ENCODE data around the gene DGKD. TPM values are rescaled to one million over a fixed set of nuclear protein-coding genes. Genes with fewer than 3 reads are reported as not detected.

Gene DGKD
- total RNA-seq, 1 donor from 2014 or later = 86.7 TPM

DNA sequence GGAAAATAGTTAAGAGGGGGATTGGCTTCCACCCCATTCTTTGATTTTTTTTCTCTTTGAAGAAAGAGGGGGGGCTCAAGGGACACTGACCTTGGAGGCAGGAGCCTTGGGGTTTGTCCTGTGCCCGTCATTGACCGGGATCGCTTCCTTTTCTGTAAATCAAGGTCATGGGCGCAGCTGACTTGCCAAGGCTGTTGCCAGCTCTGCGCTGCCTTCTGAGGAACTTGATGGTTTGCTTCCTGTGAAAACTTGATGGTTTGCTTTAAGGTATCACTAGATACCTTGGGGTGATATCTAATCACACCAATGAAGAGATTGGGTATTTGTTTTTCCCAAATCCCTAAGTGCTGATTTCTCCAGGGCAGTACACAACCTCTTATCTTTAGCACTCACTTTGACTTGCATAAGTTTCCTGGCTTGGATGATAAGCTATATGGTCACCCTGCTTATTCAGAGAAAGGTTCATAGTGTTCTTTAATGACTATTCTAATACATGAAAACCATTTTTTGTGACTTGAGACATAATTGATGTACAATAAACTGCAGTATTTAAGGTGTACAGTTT, 56.0 kb downstream of the DGKD start:
- DNase-seq = no peak
- Histone ChIP-seq H3K27ac (no peak overlapping the region), H3K9me3 (no peaks in the 10 kb centered on the region), H3K4me3 (no peak overlapping the region), H3K4me1 (peaks cover 33% of the 10 kb centered on the region), H3K36me3 (no peaks in the 10 kb centered on the region), H3K27me3 (no peaks in the 10 kb centered on the region)
- ATAC-seq = no peak
- TF ChIP-seq, protein P1, sequence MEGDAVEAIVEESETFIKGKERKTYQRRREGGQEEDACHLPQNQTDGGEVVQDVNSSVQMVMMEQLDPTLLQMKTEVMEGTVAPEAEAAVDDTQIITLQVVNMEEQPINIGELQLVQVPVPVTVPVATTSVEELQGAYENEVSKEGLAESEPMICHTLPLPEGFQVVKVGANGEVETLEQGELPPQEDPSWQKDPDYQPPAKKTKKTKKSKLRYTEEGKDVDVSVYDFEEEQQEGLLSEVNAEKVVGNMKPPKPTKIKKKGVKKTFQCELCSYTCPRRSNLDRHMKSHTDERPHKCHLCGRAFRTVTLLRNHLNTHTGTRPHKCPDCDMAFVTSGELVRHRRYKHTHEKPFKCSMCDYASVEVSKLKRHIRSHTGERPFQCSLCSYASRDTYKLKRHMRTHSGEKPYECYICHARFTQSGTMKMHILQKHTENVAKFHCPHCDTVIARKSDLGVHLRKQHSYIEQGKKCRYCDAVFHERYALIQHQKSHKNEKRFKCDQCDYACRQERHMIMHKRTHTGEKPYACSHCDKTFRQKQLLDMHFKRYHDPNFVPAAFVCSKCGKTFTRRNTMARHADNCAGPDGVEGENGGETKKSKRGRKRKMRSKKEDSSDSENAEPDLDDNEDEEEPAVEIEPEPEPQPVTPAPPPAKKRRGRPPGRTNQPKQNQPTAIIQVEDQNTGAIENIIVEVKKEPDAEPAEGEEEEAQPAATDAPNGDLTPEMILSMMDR (IDR thresholded peaks at IDR 0.05) = no peak
- intact Hi-C loops (cut with DNase I) = no loop called here

GRCh38 chr2:233411162-233411561, 56.9 kb downstream of the DGKD start:
- intact Hi-C loops (cut with DNase I) = no loop called here
- Histone ChIP-seq H3K27ac (no peak overlapping the region), H3K4me3 (no peak overlapping the region), H3K4me1 (peaks cover 33% of the 10 kb centered on the region), H3K36me3 (no peaks in the 10 kb centered on the region), H3K9me3 (no peaks in the 10 kb centered on the region), H3K27me3 (no peaks in the 10 kb centered on the region)
- TF ChIP-seq, protein P1 (IDR thresholded peaks at IDR 0.05) = no peak
- DNase-seq = no peak
- no peak for ATAC-seq

DNA sequence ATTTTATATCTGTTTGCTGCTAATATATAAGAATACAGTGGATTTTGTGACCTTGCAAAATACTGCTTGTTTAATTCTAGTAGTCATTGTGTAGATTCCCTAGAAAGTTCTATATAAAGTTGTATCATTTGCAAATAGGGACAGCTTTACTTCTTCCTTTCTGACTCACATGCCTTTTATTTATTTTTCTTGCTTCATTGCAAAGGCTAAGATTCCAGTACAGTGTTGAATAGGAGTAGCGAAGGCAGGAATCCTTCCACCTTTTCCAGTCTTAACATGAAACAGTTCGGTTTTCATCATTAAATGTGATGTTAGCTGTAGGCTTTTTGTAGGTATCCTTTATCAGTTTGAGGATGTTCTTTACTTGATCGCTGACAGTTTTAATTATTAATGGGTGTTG, 58.1 kb downstream of the DGKD start:
- Histone ChIP-seq H3K27me3 (no peaks in the 10 kb centered on the region), H3K9me3 (no peaks in the 10 kb centered on the region), H3K36me3 (no peaks in the 10 kb centered on the region), H3K4me1 (peaks cover 33% of the 10 kb centered on the region), H3K4me3 (no peak overlapping the region), H3K27ac (no peak overlapping the region)
- intact Hi-C loops (cut with DNase I) = no loop called here
- TF ChIP-seq, protein P1 (IDR thresholded peaks at IDR 0.05) = no peak
- ATAC-seq (no peak), DNase-seq (no peak)

DNA sequence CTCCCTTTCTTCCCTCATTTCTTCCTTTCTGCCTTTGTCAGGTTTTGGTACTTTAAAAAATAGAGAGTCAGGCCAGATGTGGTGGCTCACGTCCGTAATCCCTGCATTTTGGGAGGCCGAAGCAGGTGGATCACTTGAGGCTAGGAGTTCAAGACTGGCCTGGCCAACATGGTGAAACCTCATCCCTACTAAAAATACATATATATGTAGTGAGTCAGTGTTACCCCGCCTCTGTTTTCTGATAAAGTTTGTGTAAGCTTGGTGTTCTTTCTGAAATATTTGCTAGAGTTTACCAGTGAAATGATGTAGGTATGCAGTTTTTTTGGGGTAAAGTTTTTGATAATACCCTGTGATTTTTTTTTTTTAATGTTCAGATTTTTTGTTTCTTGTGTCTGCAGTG, 58.8 kb downstream of the DGKD start:
- intact Hi-C loops (cut with DNase I) = no loop called here
- H3K4me3 ChIP-seq = no peak overlapping the region
- TF ChIP-seq, protein P1 (IDR thresholded peaks at IDR 0.05) = no peak
- no peaks in the 10 kb centered on the region for H3K27me3 ChIP-seq
- H3K9me3 ChIP-seq = no peaks in the 10 kb centered on the region
- H3K4me1 ChIP-seq = peaks cover 34% of the 10 kb centered on the region
- DNase-seq (no peak), ATAC-seq (no peak)
- no peaks in the 10 kb centered on the region for H3K36me3 ChIP-seq
- H3K27ac ChIP-seq = no peak overlapping the region

DNA sequence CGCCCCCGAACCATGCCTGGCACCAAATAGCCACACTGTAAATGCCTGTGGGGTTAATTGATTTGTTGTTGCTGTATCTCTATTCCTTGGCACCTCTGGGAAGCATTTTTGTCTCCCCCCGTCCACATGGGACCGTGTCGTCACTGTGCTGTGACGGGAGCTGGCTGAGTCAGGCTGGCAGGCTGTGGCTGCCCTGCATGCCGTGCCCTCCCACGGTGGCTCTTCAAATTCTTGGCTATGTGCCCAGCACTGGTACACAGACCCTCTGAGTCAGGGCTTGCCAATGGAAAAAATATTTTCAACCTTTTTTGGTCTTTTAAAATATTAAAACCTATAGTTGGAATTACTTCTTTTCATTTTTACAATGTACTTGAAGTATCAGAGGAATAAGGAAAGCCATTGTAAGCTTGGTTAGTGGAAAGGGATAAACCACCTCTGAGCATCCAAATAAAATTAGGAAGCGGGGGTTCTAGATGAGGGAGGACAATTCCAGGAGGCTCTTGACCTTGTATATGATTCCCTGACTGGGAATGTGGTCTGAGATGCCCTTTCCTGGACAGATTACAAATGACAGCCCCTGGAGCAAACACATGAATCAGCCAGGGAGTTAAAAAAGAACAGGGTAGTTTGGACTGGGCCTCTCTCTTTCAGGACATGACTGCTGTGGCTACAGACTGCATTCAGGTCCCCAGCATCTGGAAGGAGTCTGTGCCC, 59.4 kb downstream of the DGKD start:
- H3K36me3 ChIP-seq = no peaks in the 10 kb centered on the region
- H3K4me1 ChIP-seq = peaks cover 41% of the 10 kb centered on the region
- peak overlapping the region; percentile 53 for H3K27ac ChIP-seq
- no peaks in the 10 kb centered on the region for H3K9me3 ChIP-seq
- H3K27me3 ChIP-seq = no peaks in the 10 kb centered on the region
- H3K4me3 ChIP-seq = no peak overlapping the region
- TF ChIP-seq, protein P1 (IDR thresholded peaks at IDR 0.05) = no peak
- ATAC-seq (peak; percentile 73), DNase-seq (peak; percentile 87)
- intact Hi-C loops (cut with DNase I) = no loop called here
